DOHH2 (cell line): ENCODE data around the gene MAN2B2.
"Not testable (repeated sequence)": the region's sequence is repeated elsewhere in the genome, so short reads cannot be mapped to it uniquely, and the experiment has no call there.

ENCODE experiments used
- H3F3A ChIP-seq: fragments of 200-600 bp; sonication (generic), shearing (Covaris generic); 2 replicates; pipeline ENCODE4 v1.6.0; 2016; ENCODE audit warnings: antibody characterized with exemption, mild to moderate bottlenecking; ENCODE audit not compliant: control insufficient read depth, insufficient read depth
- H3K27ac ChIP-seq: fragments of 200-600 bp; sonication (generic); 2 replicates; pipeline ENCODE4 v1.5.1; 2014; ENCODE audit warnings: low read depth, mild to moderate bottlenecking, low read length, moderate library complexity
- H3K27me3 ChIP-seq: fragments of 200-600 bp; sonication (generic); 2 replicates; pipeline ENCODE4 v1.6.1; 2014; ENCODE audit warnings: mild to moderate bottlenecking, low read length, mixed read lengths; ENCODE audit not compliant: control insufficient read depth
- H3K36me3 ChIP-seq: fragments of 200-600 bp; sonication (generic); 2 replicates; pipeline ENCODE4 v1.6.1; 2014; ENCODE audit warnings: mild to moderate bottlenecking, low read length, moderate library complexity, mixed read lengths; ENCODE audit not compliant: control insufficient read depth
- H3K4me1 ChIP-seq: fragments of 200-600 bp; sonication (generic); 2 replicates; pipeline ENCODE4 v1.6.1; 2014; ENCODE audit warnings: mild to moderate bottlenecking, low read length, mixed read lengths; ENCODE audit not compliant: control insufficient read depth
- H3K4me2 ChIP-seq: fragments of 200-600 bp; sonication (generic); 2 replicates; pipeline ENCODE4 v1.6.0; 2014; ENCODE audit warnings: mild to moderate bottlenecking, low read length, moderate library complexity
- H3K4me3 ChIP-seq: fragments of 200-600 bp; sonication (generic); 2 replicates; pipeline ENCODE4 v1.5.1; 2014; ENCODE audit warnings: mild to moderate bottlenecking, low read length, mixed read lengths
- H3K79me2 ChIP-seq: fragments of 200-600 bp; sonication (generic); 2 replicates; pipeline ENCODE4 v1.6.1; 2014; ENCODE audit warnings: mild to moderate bottlenecking, low read length, mixed read lengths; ENCODE audit not compliant: control insufficient read depth
- H3K9me2 ChIP-seq: fragments of 200-600 bp; sonication (generic); replicated peaks from 2 replicates; pipeline ENCODE4 v1.6.1; 2014; ENCODE audit warnings: mild to moderate bottlenecking, low read length, mixed read lengths; ENCODE audit not compliant: control insufficient read depth
- H3K9me3 ChIP-seq: fragments of 200-600 bp; sonication (generic); 2 replicates; pipeline ENCODE4 v1.6.1; 2014; ENCODE audit warnings: antibody characterized with exemption, low read length, mixed read lengths; ENCODE audit not compliant: control insufficient read depth, insufficient read depth
- H4K20me1 ChIP-seq: fragments of 200-600 bp; sonication (generic); 2 replicates; pipeline ENCODE4 v1.6.0; 2014; ENCODE audit warnings: low read depth, mild to moderate bottlenecking, antibody characterized with exemption, low read length, moderate library complexity; ENCODE audit not compliant: control insufficient read depth, insufficient read depth
- CTCF ChIP-seq: fragments of 200-600 bp; sonication (generic); IDR thresholded peaks from one replicate; pipeline ENCODE4 v1.5.1; 2014; ENCODE audit warnings: antibody characterized with exemption, mild to moderate bottlenecking, low read depth, low read length; ENCODE audit not compliant: poor library complexity, severe bottlenecking
- EZH2phosphoT487 ChIP-seq: fragments of 200-600 bp; sonication (generic); IDR thresholded peaks from 2 replicates; pipeline ENCODE4 v1.6.1; 2017; ENCODE audit warnings: borderline replicate concordance, mild to moderate bottlenecking, antibody characterized with exemption, low read length, moderate library complexity, mixed read lengths

Gene MAN2B2

GRCh38 chr4:6647169-6647568 is 72.2 kb downstream of the MAN2B2 start:
- H3K9me2 ChIP-seq, result no peaks in the 10 kb centered on the region
- peaks cover 17% of the 10 kb centered on the region for H3K36me3 ChIP-seq
- H3F3A ChIP-seq, result peaks cover 19% of the 10 kb centered on the region
- no peaks in the 10 kb centered on the region for H3K27me3 ChIP-seq
- no peak overlapping the region for H3K4me3 ChIP-seq
- H4K20me1 ChIP-seq, result peaks cover 5% of the 10 kb centered on the region
- TF ChIP-seq EZH2phosphoT487 (no peak), CTCF (no peak)
- H3K79me2 ChIP-seq, result peaks cover 10% of the 10 kb centered on the region
- H3K9me3 ChIP-seq, result no peaks in the 10 kb centered on the region
- H3K4me2 ChIP-seq, result no peak overlapping the region
- H3K4me1 ChIP-seq, result peaks cover 9% of the 10 kb centered on the region
- H3K27ac ChIP-seq, result no peak overlapping the region

- Histone ChIP-seq H3K9me3 (no peaks in the 10 kb centered on the region), H3F3A (peaks cover 19% of the 10 kb centered on the region), H4K20me1 (no peaks in the 10 kb centered on the region; the same call in none of the 2 replicates), H3K79me2 (peaks cover 4% of the 10 kb centered on the region), H3K4me1 (peaks cover 6% of the 10 kb centered on the region), H3K27me3 (no peaks in the 10 kb centered on the region), H3K9me2 (no peaks in the 10 kb centered on the region), H3K36me3 (peaks cover 12% of the 10 kb centered on the region), H3K27ac (no peak overlapping the region), H3K4me2 (no peak overlapping the region), H3K4me3 (no peak overlapping the region)
- TF ChIP-seq EZH2phosphoT487 (no peak), CTCF (no peak)
Observed at GRCh38 chr4:6647582-6648230, 72.7 kb downstream of the MAN2B2 start.

- Histone ChIP-seq H3K9me2 (no peaks in the 10 kb centered on the region), H3K4me2 (no peak overlapping the region), H3K27me3 (no peaks in the 10 kb centered on the region), H3K4me3 (no peak overlapping the region), H3K9me3 (no peaks in the 10 kb centered on the region), H3F3A (peaks cover 9% of the 10 kb centered on the region; the same call in 1 of the 2 replicates), H4K20me1 (no peaks in the 10 kb centered on the region), H3K4me1 (peaks cover 6% of the 10 kb centered on the region), H3K27ac (no peak overlapping the region), H3K36me3 (no peaks in the 10 kb centered on the region), H3K79me2 (no peaks in the 10 kb centered on the region)
- TF ChIP-seq CTCF (no peak), EZH2phosphoT487 (no peak)
Observed at GRCh38 chr4:6649216-6649615, 74.2 kb downstream of the MAN2B2 start.

- not testable (repeated sequence) for H3K79me2 ChIP-seq, H3K27me3 ChIP-seq
Observed at GRCh38 chr4:6654211-6654610, 79.2 kb downstream of the MAN2B2 start.

GRCh38 chr4:6655291-6655690 is 80.3 kb downstream of the MAN2B2 start:
- not testable (repeated sequence) for H4K20me1 ChIP-seq, H3K79me2 ChIP-seq, H3K9me3 ChIP-seq, H3K4me3 ChIP-seq, H3K36me3 ChIP-seq, H3F3A ChIP-seq, H3K27me3 ChIP-seq, H3K9me2 ChIP-seq, H3K4me2 ChIP-seq, H3K27ac ChIP-seq, H3K4me1 ChIP-seq

More at GRCh38 chr4:6654211-6654610, 79.2 kb downstream of the MAN2B2 start:
- not testable (repeated sequence) for H3F3A ChIP-seq, H4K20me1 ChIP-seq, H3K27ac ChIP-seq, H3K4me3 ChIP-seq, H3K9me2 ChIP-seq, H3K4me2 ChIP-seq, H3K36me3 ChIP-seq, H3K4me1 ChIP-seq, H3K9me3 ChIP-seq
